CD4-positive, alpha-beta T cell treated with Interleukin-4 for 1 hour (primary cell): ENCODE data around the gene GRID1.
"Not testable (repeated sequence)": the region's sequence is repeated elsewhere in the genome, so short reads cannot be mapped to it uniquely, and the experiment has no call there.

ENCODE experiments used
- DNase-seq, 2 donors: peaks; one replicate each; pipeline ENCODE4 v3.0.0-alpha.2; 2020 to 2022

Gene GRID1

DNA sequence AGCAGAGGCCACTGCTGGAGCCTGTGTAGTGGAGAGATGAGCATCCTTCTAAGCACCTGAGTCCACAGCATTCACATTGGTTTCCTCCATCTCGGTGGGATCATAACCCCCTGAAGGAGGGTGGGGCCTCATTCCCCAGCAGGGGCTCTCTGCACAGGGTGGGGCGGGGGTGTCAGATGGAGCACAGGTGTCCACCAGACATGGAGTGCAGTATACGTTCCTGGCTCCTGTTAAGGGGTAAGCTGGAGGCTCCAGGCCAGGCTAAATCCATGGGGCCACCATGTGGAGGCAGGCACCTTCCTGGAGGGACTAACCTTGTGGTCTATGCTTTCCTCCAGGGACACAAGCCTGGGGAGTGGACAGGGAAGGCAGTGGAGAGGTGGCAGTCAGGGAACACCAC lies 252.6 kb downstream of the GRID1 start:
- no peak for DNase-seq

DNA sequence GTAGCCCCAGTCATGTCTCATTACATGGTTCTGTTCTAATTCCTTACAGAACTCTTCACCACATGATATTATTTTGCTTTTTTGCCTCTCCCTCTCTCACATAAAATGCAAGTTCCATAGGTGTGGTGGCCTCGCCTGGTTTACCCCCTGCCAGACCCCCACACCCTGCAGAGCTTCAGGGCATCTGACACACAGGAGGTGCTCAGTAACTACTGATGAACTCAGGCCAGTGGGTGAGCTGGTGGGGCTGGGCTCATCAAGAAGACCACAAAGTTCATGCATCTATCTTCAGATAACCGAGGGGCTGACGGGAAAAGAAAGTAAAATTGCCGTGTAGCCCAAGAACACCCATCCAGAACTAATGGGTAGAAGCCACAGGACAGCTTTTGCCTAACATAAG lies 253.1 kb downstream of the GRID1 start:
- no peak for DNase-seq

DNA sequence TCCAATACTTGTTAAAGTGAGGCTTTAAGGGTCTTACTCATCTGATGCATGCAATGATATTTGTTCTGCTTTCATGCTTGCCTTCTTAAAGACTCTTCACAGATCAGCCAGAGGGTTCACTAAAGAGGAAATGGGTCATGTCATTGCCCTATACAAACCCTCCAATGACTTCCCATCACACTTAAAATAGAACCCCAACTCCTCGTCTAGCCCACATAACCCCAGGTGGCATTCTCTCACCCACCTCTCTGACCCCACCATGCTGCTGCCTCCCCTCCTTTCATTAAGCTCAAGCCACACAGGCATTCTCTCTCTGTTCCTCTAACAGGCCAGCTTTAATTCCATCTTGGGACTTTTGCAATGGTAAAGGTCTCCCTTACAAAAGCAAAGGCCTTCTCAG lies 253.6 kb downstream of the GRID1 start:
- DNase-seq: no peak

DNA sequence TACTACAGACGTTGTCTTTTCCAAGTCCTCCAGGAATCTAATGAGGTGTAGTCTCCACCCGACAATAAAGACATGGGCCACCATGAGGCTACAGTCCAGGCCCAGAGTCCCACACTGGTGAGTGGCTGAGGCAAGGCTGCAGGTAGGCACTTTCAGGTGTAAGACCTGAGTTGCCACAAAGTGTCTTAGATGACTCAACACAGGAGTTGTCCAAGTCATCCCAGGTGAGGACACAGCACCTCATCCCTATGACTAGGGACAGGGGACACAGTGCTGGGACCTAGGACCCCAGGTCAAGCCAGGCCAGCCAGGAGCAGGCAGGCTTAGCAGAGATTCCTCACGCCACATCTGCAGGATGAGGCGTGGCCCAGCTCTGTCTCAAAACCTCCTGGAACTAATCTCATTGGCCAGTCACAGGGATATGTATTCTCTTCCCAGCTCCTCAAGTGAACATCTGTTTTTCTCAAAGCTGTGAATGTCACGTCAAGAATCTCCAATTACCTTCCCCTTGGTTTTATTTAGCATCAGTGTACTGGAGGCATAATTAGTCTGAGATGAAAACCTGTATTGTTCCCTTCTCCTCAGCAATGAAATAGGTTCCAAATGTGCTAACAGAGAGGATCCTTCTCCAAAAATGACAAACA lies 254.6 kb downstream of the GRID1 start:
- DNase-seq: no peak

DNA sequence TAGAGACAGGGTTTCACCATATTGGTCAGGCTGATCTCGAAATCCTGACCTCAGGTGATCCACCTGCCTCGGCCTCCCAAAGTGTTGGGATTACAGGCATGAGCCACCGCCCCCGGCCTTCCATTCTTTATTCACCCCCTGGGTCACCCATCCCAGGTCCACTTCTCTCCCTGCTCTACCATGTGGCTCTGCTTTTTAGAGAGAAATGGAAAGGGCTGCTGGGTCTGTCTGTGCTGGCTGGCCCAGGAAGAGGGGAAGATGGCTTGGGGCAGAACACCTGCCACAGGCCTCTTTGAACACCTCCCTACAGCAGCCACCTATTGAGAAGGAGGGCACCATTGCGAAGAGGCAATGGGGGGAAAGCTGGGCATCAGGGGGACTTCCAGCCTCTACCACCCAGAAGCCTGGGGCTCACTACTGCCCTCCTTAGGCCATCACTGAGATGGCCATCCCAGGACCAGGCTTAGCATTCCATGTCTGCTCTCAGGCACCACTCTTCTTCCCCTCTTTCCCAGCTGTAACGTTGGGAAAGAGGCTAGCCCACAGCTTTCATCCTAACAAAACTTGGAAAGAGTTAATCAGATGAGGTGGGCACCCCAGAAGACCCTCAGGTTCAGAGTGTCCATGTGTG lies 256.3 kb downstream of the GRID1 start:
- no peak for DNase-seq

DNA sequence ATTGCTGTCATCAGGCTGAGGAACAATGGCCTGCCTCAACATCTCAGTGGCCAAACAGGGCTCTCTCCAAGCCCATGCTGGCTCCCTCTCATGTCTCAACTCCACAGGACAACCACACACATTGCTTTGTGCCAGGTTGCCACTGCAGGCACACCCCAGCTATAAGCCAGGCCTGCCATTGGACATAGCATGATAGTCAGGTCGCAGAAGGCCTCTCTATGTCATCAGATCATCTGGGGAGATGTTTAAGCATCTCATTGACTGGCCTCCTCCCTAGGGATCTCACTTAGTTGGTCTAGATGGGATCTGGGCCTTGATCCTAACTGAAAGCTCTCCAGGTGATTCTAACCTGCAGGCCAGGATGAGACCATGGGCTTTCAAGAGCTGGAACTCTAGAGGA lies 257.2 kb downstream of the GRID1 start:
- no peak for DNase-seq

DNA sequence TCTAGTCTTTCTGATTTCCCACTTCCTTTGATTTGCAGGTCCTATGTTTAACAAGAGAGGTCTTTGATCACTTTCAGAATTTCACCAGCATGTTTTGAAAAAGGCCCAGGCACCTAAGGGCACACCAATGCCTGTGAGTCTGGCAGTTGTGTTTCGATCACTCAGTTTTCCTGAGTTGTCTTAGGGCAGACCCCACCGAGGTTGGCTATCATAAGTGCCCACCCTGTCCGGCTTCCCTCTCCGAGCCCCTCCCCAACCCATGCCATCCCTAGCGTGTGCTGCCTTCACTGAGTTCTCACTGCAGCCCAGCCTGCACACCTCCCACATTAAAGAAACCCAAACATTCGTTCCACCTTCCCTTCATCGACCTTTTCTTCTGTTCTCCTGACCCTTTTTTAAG lies 257.9 kb downstream of the GRID1 start:
- no peak for DNase-seq

DNA sequence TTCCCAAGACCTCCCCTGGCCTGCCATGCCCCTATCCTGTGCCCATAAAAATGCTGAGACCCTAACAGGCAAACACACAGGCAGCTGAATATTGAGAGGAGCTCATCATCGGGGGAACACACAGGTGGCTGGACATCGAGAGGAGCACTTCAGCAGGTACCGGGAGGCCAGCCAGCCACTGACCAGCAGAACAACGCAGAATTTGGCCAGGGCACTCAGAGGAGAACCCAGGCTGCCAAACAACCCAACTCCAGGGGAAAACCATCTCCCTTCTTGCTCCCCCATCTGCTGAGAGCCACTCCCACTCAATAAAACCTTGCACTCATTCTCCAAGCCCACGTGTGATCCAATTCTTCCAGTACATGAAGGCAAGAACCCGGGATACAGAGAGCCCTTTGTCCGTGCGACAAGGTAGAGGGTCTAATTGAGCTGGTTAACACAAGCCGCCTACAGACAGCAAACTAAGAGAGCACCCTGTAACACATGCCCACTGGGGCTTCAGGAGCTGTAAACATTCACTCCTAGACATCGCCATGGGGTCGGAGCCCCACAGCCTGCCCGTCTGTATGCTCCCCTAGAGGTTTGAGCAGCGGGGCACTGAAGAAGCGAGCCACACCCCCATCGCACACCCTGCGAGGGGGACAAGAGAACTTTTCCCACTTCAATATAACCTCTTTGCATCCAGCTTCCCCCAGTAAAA lies 258.8 kb downstream of the GRID1 start:
- DNase-seq: not testable (repeated sequence)

DNA sequence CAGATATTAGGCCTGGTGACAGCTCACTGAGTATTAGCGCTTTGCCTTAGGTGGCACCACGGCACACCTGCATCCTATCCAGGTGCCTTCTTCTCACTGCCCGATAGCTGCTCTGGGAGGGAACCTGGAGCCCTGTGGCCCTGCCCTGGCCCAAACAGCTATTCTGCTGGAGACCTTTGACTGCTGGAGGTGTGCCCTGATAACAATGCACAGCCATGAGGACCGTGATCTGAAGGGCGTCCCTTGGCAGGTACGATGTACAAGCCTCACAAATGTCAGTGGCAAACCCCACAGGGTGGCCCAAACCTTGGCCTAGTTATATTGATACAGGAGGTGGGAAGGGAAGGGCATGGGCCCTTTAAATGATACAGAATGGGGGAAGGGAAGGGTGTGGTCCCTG lies 259.5 kb downstream of the GRID1 start:
- DNase-seq: no peak

DNA sequence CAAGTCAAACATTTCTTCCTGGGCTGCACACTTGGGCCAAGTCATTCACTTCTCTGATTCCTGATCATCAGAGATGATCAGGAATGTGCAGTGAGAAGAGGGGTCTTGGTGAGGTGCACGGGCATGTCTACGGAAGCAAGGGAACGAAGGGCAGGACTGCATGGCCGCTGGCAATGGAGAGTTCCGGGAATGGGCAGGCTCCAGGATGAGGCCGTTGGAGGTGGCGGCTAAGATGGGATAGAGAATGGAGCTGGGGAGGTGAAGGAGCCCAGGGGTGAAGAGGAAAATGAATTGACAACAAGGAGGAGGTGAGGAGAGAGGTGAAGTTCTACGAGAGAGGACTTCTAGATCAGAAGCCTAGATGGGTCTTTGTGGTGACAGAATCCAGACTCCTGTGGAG lies 260.0 kb downstream of the GRID1 start:
- no peak for DNase-seq

DNA sequence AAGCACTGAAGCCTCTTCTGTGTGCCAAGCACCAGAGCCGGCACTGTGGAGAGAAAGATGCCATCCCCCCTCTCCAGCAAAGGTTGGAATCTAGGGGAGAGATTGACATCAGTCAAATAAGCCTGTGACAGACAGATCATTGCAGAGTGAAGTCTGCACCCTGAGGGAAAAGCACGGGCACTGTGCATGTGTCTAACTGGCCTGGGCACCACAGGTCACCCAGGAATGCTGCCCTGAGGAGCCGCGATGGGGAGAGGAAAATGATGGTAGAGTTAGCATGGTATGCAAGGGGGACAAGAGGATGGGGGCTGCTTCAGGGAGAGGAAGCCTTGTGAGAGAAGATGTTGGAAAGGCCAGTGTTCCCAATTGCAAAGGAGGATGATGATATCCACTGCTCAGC lies 261.0 kb downstream of the GRID1 start:
- no peak for DNase-seq

DNA sequence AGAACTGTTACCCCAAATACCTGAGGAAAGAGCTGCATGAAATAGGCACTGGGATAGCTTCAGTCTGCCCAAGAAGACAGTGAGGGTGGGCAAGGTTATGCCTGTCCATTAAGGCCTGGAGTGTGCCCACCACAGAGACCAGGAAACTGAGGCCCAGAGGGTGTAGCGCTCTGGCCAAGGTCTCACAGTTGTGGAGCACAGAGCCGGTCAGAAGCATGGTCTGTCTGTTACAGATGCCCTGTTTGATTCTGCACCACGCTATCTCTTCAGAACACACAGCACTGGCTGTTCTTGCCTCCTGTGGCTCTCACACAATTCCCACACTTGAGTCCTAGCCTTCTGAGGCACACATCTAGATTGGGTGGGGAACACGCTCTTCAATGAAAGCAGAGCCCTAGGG lies 261.4 kb downstream of the GRID1 start:
- no peak for DNase-seq

DNA sequence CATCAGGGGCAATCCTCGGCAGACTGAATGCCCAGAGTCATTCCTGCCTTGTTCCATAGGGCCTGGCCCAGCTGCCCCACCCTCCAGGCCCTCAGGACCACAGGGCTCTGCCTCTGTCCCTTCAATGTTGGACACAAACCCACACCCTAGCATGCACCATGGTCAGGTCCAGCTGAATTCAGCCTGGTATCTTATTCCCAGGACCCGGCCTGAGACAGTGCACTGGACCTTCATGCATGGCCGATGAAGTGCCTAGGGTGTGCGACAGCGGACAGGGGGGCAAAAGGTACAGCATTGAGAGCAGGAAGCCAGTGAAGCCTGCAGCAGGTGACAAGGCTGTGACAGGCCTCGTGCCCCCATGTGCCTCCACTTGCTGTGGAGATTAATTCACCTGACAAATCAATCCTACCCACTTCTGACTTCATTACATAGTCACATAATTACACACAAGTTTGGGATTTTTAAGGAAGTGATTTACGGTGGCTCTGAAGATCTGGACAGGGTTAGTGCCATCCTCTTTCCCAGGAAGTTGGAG lies 261.9 kb downstream of the GRID1 start:
- no peak for DNase-seq

DNA sequence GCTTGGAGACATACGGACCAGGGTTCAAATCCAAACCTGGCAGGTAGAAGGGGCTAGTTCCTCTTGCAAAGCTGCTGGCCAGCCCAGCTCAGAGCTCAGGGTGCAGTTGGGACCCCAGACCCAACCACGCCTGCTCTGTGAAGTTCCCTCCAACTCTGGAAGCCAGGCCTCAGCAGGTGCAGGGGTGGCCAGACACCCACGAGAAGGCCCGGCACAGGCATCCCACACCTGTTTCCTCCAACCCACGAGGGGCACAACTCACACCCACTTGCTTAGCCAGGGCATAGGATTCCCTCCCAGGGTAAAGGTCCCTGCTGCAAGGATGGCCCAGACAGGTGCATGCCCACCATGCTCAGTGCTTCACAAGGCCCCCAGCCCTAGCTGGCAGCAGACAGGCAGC lies 262.4 kb downstream of the GRID1 start:
- no peak for DNase-seq

DNA sequence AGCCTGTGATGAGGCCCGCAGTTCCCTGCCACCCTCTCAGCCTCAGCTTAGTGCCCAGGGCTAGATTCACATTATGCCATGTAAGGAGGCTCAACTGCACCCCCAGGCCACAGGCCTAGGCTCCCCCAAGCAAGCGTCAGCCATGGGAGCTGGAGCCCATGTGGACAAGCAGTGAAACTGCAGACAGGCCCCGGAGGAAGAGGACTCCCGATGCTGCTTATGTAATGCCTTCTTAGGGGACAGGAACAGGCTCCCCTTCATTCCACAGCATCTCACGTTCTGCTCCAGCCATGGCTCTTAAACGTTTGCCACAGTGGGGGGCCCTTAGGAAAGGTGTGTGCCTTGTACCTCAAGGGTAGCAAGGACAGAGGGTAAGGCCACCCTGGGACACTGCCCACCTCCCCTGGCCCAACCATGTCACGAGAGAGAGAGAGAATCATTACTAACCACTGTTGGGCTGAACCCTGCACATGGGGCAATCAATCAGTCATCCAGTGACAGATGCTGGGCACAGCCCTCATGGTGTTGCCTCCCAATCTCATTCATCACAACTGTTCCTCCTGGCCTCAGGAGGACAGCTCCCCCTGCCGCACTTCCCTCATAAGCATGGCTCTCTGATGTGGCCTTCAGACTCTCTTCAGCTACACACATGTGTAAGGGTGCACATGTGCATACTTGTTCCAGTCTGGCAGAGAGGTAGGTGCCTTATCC lies 263.0 kb downstream of the GRID1 start:
- DNase-seq: no peak

DNA sequence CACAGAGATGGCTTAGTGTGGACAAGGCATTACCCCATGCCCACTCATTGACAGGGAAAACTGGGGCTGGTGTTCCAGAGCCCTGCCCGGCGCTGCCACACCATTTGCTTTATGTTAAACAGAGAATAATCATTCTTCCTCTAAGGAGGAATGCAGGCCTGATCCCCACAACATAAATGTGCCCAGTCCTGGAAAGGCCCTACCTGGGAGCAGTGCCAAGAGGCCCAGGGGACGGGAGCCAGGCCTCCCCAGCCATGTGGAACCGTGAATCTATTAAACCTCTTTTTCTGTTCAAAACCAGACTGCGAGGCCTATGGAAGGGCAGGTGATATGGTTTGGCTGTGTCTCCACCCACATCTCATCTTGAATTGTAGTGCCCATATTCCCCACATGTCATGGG lies 264.1 kb downstream of the GRID1 start:
- DNase-seq: no peak

DNA sequence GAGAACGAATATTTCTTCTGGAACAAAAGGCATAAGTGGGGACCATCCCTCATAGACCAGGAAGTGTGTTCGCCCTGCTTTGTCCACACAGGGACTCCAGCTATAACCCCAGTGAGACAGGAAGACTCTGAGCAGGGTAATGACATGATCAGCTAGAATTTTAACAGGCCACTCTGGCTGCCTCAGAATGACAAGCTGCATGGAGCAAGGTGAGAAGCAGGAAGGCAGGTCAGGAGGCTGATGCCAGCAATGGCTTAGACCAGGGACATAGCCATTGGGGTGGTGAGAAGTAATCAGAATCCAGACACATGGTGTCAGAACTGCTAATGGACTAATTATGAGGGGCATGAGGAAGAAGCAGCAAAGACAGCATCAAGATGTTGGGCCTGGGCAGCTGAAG lies 264.6 kb downstream of the GRID1 start:
- DNase-seq: no peak

DNA sequence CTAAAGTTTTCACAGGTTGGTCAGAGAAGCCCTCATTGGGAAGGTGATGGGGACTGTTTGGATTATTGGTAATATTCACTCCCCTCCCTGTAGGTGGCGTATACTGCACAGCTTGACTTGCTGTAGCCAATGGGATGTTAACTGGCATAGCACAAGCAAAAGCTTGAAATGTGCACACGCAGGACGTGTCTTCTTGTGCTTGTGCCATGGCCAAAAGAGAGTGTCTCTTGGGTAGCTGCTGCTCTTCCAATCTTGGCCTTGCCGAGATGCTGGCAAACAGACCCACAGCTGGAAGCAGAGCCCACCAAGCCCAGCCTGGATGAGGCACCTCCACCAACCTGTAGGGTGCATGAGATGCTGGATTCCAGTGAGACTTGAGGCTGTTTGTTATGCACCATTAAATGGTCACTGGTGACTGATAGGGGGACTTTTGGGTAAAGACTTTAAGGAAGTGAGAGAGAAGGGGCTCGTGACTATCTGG lies 266.0 kb downstream of the GRID1 start:
- no peak for DNase-seq

DNA sequence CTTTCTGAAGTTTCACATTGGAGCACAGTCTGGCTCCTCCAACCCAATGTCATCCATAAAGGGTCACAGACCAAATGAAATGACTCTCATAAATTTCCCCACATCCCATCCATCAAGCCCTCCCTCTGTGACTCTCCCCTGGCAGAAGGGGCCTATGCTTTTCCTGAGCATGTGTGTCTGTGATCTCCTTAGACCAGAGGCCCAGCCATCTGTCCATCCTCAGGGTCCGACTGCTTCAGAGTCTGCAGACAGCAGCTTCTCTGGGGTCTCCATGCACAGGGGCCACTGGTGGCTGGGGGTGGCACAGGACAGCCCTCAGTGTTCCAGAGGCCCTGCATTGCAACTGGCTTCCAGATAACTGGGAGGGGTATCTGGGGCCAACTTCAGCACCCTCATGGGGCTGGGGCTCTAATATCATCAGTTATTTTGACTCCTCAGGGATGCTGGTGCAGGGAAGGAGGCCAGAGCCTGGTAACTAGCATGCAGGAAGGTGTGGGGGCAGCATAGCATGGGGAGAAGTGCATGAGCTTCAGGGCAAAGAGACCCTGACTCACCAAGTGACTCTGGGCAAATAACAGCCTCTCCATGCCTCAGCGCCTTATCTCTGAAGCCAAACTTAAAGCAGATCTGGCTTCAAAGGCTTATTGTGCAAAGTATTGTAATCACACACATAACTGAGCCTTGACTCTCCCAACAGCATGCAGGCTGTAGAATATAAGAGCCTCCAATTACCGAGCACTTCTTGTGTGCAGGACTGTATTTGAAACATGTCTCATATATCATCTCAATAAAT lies 266.9 kb downstream of the GRID1 start:
- DNase-seq: no peak

DNA sequence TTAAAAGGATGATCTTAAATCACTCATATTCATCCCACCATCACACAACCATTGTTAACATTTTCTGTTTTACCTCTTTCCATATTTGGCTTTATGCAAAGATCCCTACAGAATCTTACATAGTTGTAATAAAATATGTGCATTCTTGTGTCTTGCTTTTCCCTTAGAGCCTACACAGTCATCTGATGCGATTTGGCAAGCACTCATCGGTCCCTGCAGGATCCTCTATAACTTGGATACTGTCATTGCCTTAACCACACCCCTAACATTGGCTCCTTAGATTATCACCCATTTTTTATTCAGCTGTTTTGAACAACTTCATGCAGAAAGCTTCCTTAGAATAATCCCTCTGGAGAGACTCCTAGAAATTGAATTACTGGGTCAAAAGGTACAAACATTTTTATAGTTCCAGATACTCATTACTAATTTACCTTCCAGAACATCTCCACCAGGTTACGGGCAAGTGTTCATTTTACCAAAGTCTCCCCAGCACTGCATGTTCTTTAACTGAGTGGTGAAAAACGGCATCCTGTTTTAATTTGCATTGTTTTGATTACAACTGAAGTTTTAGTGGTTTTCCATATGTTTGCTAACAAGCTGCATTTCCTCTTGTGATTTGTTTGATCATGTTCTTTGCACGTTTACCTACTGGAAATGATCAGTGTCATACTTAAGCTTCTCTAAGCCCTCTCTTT lies 268.3 kb downstream of the GRID1 start:
- DNase-seq: no peak

DNA sequence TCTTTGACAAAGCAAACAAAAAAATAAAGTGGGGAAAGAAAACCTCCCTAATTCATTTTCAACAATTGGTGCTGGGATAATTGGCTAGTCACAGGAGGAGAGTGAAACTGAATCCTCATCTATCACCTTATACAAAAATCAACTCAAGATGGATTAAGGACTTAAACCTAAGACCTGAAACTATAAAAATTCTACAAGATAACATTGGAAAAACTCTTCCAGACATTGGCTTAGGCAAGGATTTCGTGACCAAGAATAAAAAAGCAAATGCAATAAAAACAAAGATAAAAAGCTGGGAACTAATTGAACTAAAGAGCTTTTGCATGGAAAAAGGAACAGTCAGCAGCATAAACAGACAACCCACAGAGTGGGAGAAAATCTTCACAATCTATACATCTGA lies 271.5 kb downstream of the GRID1 start:
- not testable (repeated sequence) for DNase-seq

DNA sequence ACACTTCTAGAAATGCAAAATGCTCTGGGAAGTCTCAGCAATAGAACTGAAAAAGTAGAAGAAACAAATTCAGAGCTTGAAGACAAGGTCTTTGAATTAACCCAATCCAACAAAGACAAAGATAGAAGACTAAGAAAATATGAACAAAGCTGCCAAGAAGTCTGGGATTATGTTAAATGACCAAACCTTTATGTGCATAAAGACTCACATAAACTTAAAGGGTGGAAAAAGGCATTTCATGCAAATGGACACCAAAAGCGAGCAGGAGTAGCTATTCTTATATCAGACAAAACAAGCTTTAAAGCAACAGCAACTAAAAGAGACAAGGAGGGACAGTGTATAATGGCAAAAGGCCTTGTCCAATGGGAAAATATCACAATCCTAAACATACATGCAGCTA lies 274.3 kb downstream of the GRID1 start:
- DNase-seq: not testable (repeated sequence)
